IMR-90 (cell line): Measurements from ENCODE around the gene SDR39U1. TPM values are rescaled to one million over a fixed set of nuclear protein-coding genes. Genes with fewer than 3 reads are reported as not detected.

Source experiments
- ATAC-seq: fragments of 200-7000 bp; cut with Tn5 transposase; 2 replicates; pipeline ENCODE4 v1.9.1; 2020; ENCODE audit warnings: low read depth, mild to moderate bottlenecking, moderate library complexity
- BruUV-seq: library from RNA; stranded (reverse); fragments of 400-500 nt; replicated peaks from 2 replicates; lab custom pipeline; 2021; lab: Mats Ljungman, UMichigan
- CTCF ChIA-PET: fragments of 300-600 bp; formaldehyde crosslinking; extraction: SDS; loops from one replicate; lab custom pipeline; 2021; ENCODE audit warnings: antibody characterized with exemption; lab: Yijun Ruan, JAX
- POLR2A ChIA-PET: fragments of 300-600 bp; sonication (Branson Sonifier 250); formaldehyde crosslinking; loops from one replicate; lab custom pipeline; 2022; ENCODE audit warnings: antibody characterized with exemption; ENCODE audit not compliant: unreplicated experiment; lab: Charles Lee
- DNase-seq: peaks from one replicate; pipeline ENCODE4 v3.0.0; 2013
- H2AFZ ChIP-seq: replicated peaks from 2 replicates; pipeline ENCODE3; 2013; ENCODE audit warnings: low read length, mild to moderate bottlenecking; ENCODE audit not compliant: poor library complexity
- H2AK5ac ChIP-seq: 2 replicates; pipeline ENCODE4 v1.6.1; 2013; ENCODE audit warnings: low read depth, low read length, inconsistent platforms
- H2AK9ac ChIP-seq: replicated peaks from 2 replicates; pipeline ENCODE3; 2013; ENCODE audit warnings: mild to moderate bottlenecking, low read depth, low read length, moderate library complexity; ENCODE audit not compliant: poor library complexity
- H2BK120ac ChIP-seq: 2 replicates; pipeline ENCODE4 v1.6.1; 2013; ENCODE audit warnings: low read depth, low read length, inconsistent platforms
- H2BK15ac ChIP-seq: 3 replicates; pipeline ENCODE4 v1.6.1; 2013; ENCODE audit warnings: low read depth, low read length, inconsistent platforms
- H2BK20ac ChIP-seq: 2 replicates; pipeline ENCODE4 v1.6.1; 2013; ENCODE audit warnings: low read depth, mild to moderate bottlenecking, inconsistent platforms, low read length, moderate library complexity
- H2BK5ac ChIP-seq: 2 replicates; pipeline ENCODE4 v1.6.1; 2013; ENCODE audit warnings: mild to moderate bottlenecking, low read depth, low read length, inconsistent platforms; ENCODE audit not compliant: poor library complexity, severe bottlenecking
- H3K14ac ChIP-seq: replicated peaks from 2 replicates; pipeline ENCODE4 v1.6.1; 2013; ENCODE audit warnings: low read depth, low read length, inconsistent platforms
- H3K18ac ChIP-seq: 2 replicates; pipeline ENCODE4 v1.6.1; 2013; ENCODE audit warnings: low read depth, low read length, control low read depth
- H3K23ac ChIP-seq: 2 replicates; pipeline ENCODE4 v1.6.1; 2013; ENCODE audit warnings: low read depth, low read length, inconsistent platforms
- H3K27ac ChIP-seq: 2 replicates; pipeline ENCODE4 v1.5.1; 2013; ENCODE audit warnings: mild to moderate bottlenecking, control low read depth, low read length; ENCODE audit not compliant: insufficient read depth
- H3K27me3 ChIP-seq: 2 replicates; pipeline ENCODE4 v1.6.1; 2013; ENCODE audit warnings: low read length; ENCODE audit not compliant: control insufficient read depth, insufficient read depth
- H3K36me3 ChIP-seq: 2 replicates; pipeline ENCODE4 v1.6.1; 2013; ENCODE audit warnings: low read length, mixed read lengths; ENCODE audit not compliant: control insufficient read depth, insufficient read depth
- H3K4ac ChIP-seq: 2 replicates; pipeline ENCODE4 v1.6.1; 2013; ENCODE audit warnings: low read depth, low read length, inconsistent platforms
- H3K4me1 ChIP-seq: 2 replicates; pipeline ENCODE4 v1.6.1; 2013; ENCODE audit warnings: low read length, mixed read lengths; ENCODE audit not compliant: control insufficient read depth, insufficient read depth
- H3K4me2 ChIP-seq: 2 replicates; pipeline ENCODE4 v1.6.1; 2013; ENCODE audit warnings: low read depth, mild to moderate bottlenecking, control low read depth, low read length, moderate library complexity
- H3K4me3 ChIP-seq: 2 replicates; pipeline ENCODE4 v1.5.1; 2013; ENCODE audit warnings: low read depth, mild to moderate bottlenecking, control low read depth, low read length, moderate library complexity; ENCODE audit not compliant: insufficient read depth
- H3K56ac ChIP-seq: 2 replicates; pipeline ENCODE4 v1.6.1; 2013; ENCODE audit warnings: low read length, inconsistent platforms; ENCODE audit not compliant: insufficient read depth; ENCODE audit errors: extremely low read depth
- H3K79me1 ChIP-seq, 2 experiments: 2 replicates each; pipeline ENCODE4 v1.6.1; 2013; ENCODE audit warnings: low read length in 2 of 2, inconsistent platforms in 1 of 2, low read depth in 1 of 2
- H3K9ac ChIP-seq: 2 replicates; pipeline ENCODE4 v1.6.1; 2013; ENCODE audit warnings: low read depth, low read length, control low read depth
- H3K9me1 ChIP-seq: 2 replicates; pipeline ENCODE4 v1.6.1; 2013; ENCODE audit warnings: low read length, inconsistent platforms; ENCODE audit not compliant: insufficient read depth
- H3K9me3 ChIP-seq: 2 replicates; pipeline ENCODE4 v1.6.1; 2013; ENCODE audit warnings: low read length; ENCODE audit not compliant: control insufficient read depth, insufficient read depth
- H4K20me1 ChIP-seq: 2 replicates; pipeline ENCODE4 v1.6.1; 2013; ENCODE audit warnings: low read length, inconsistent platforms; ENCODE audit not compliant: insufficient read depth
- H4K5ac ChIP-seq: 2 replicates; pipeline ENCODE4 v1.6.1; 2013; ENCODE audit warnings: mild to moderate bottlenecking, low read depth, low read length, control low read depth
- H4K8ac ChIP-seq, 2 experiments: 2 replicates each; pipeline ENCODE4 v1.6.1; 2013; ENCODE audit warnings: low read depth in 2 of 2, low read length in 2 of 2, control low read depth in 1 of 2, inconsistent platforms in 1 of 2
- H4K91ac ChIP-seq: 2 replicates; pipeline ENCODE4 v1.6.1; 2013; ENCODE audit warnings: low read depth, low read length, inconsistent platforms; ENCODE audit not compliant: insufficient read depth
- CHD1 ChIP-seq: IDR thresholded peaks from 2 replicates; pipeline ENCODE4 v1.6.1; 2012; ENCODE audit warnings: low read depth, low read length, improper control_type of control experiment
- CTCF ChIP-seq: conservative IDR thresholded peaks from 2 replicates; pipeline ENCODE4 v1.5.1; 2012; ENCODE audit warnings: mild to moderate bottlenecking, low read depth, low read length, improper control_type of control experiment
- MAFK ChIP-seq: IDR thresholded peaks from 2 replicates; pipeline ENCODE4 v1.6.1; 2012; ENCODE audit warnings: low read depth, low read length, improper control_type of control experiment
- MAZ ChIP-seq: IDR thresholded peaks from 2 replicates; pipeline ENCODE4 v1.6.1; 2012; ENCODE audit warnings: low read depth, mild to moderate bottlenecking, low read length, improper control_type of control experiment, moderate library complexity, borderline replicate concordance
- NFE2L2 ChIP-seq: fragments of 150-350 bp; IDR thresholded peaks from 2 replicates; pipeline ENCODE4 v1.6.1; 2016; ENCODE audit warnings: low read depth, mild to moderate bottlenecking, low read length
- POLR2A ChIP-seq: IDR thresholded peaks from 2 replicates; pipeline ENCODE4 v1.6.1; 2012; ENCODE audit warnings: mild to moderate bottlenecking, low read depth, low read length
- RAD21 ChIP-seq: IDR thresholded peaks from 2 replicates; pipeline ENCODE4 v1.6.1; 2012; ENCODE audit warnings: low read length, improper control_type of control experiment
- SMC3 ChIP-seq: fragments of 150-350 bp; IDR thresholded peaks from 2 replicates; pipeline ENCODE4 v1.6.1; 2016; ENCODE audit warnings: low read depth, mild to moderate bottlenecking, antibody characterized with exemption, low read length, moderate library complexity
- WGBS, 2 experiments: methylation state at CpG; one replicate each; pipeline versions ENCODE4 v1.1.5 to v1.1.7; 2013; ENCODE audit warnings: missing lambda C conversion rate in 2 of 2; ENCODE audit not compliant: insufficient read length in 1 of 2; ENCODE audit errors: extremely low coverage in 2 of 2; 5-methylcytosine and 5-hydroxymethylcytosine counted together
- dilution Hi-C: fragments of 300-500 bp; cut with HindIII; formaldehyde crosslinking; loops from one replicate; pipeline ENCODE4 v1.14.3; 2018; ENCODE audit warnings: low sequenced_read_pairs; ENCODE audit not compliant: unreplicated experiment
- in situ Hi-C: fragments of 300-500 bp; cut with MboI; formaldehyde crosslinking; loops from 3 replicates; pipeline ENCODE4 v1.14.3; 2019; ENCODE audit warnings: low sequenced_read_pairs, inconsistent platforms, mixed read lengths
- intact Hi-C: fragments of 100-400 bp; cut with micrococcal nuclease; formaldehyde crosslinking; loops from 2 replicates; pipeline ENCODE4 v1.10.0; 2022
- polyA plus RNA-seq, 3 experiments: library from polyadenylated mRNA; depleted of rRNA; stranded (reverse); fragments of >200 nt; gene quantifications; 2 replicates each; pipeline ENCODE4 v1.2.3, GENCODE V29; 2012; ENCODE audit warnings: low replicate concordance in 1 of 3
- total RNA-seq: library from RNA; depleted of rRNA; stranded (reverse); fragments of >200 nt; gene quantifications from 2 replicates; pipeline ENCODE4 v1.2.3, GENCODE V29; 2012

The SDR39U1 gene
- total and polyA plus RNA-seq, 2 of the 4 experiments (the other 2 are of a cell fraction), result 7.5 to 46.3 TPM

- TF ChIP-seq POLR2A (no peak), MAZ (no peak)
Measured at GRCh38 chr14:24440606-24441399, 1.8 kb downstream of the SDR39U1 start (continued).

- Histone ChIP-seq H3K23ac (no peak overlapping the region), H3K14ac (no peak overlapping the region), H3K79me1 (peaks cover 18 to 42% of the 10 kb centered on the region in 2 experiments; a peak in 3 of 4 replicates), H4K8ac (0 out of 4 replicates have a peak overlapping the region, but pooled peaks of 1 of the 2 experiments have one; percentile 42), H3K4me3 (no peak overlapping the region), H3K9me1 (no peaks in the 10 kb centered on the region), H3K56ac (no peak overlapping the region), H2AK5ac (no peak overlapping the region), H3K9me3 (no peaks in the 10 kb centered on the region), H2BK5ac (no peak overlapping the region), H4K5ac (no peak overlapping the region), H4K20me1 (peaks cover 16% of the 10 kb centered on the region), H2BK120ac (no peak overlapping the region), H3K9ac (no peak overlapping the region), H3K36me3 (peaks cover 45% of the 10 kb centered on the region), H3K27ac (no peak overlapping the region), H3K4me1 (peaks cover 2% of the 10 kb centered on the region), H2BK20ac (no peak overlapping the region), H4K91ac (no peak overlapping the region), H3K4ac (no peak overlapping the region), H3K18ac (no peak overlapping the region), H2AK9ac (peak overlapping the region; percentile 5), H3K4me2 (no peak overlapping the region), H3K27me3 (no peaks in the 10 kb centered on the region), H2AFZ (no peak overlapping the region), H2BK15ac (no peak overlapping the region)
- DNase-seq (no peak), ATAC-seq (no peak)
- no TSS peak for BruUV-seq
- POLR2A ChIA-PET, result no interaction called here
- no peak for TF ChIP-seq MAFK
- no peak for TF ChIP-seq SMC3
- TF ChIP-seq CTCF, result no peak
- TF ChIP-seq POLR2A, result peak; percentile 45; the same call in 1 of the 2 replicates
- no peak for TF ChIP-seq NFE2L2
- TF ChIP-seq RAD21, result no peak
- TF ChIP-seq MAZ, result no peak
- no peak for TF ChIP-seq CHD1
- dilution Hi-C loops, result no loop called here
- CTCF ChIA-PET, result interaction anchor here (0.6 kb wide), 1 partner anchor 75 kb away, joined by 3 read pairs; no protein-coding TSS in a partner anchor
- in situ Hi-C loops, result loop anchor here (5.0 to 25.0 kb wide), 5 partner anchors 75 to 1128 kb away; partner anchors contain the start of genes BCL2L2, FITM1, GMPR2 and NEDD8
- intact Hi-C loops, result loop anchor here (10.0 kb wide), 1 partner anchor 225 kb away; the partner anchor contains the start of genes CHMP4A and MDP1
- 100% methylated on average over 1 of the region's 15 CpGs; no CpG with 5 or more reads in 1 of the 2 experiments for WGBS, 2 experiments
Measured at GRCh38 chr14:24439830-24440605, 2.6 kb downstream of the SDR39U1 start.
